GM23248 (cell line): Measurements from ENCODE around the gene SMIM12. TPM values are rescaled to one million over a fixed set of nuclear protein-coding genes. Genes with fewer than 3 reads are reported as not detected.

Experiments used
- DNase-seq: peaks from one replicate; pipeline ENCODE4 v3.0.0-alpha.2; 2015
- H2AFZ ChIP-seq: fragments of 200-600 bp; sonication (generic); 2 replicates; pipeline ENCODE4 v1.6.1; 2016; ENCODE audit warnings: antibody characterized with exemption
- H3F3A ChIP-seq: fragments of 200-600 bp; sonication (generic); 2 replicates; pipeline ENCODE4 v1.6.1; 2016; ENCODE audit warnings: mild to moderate bottlenecking, antibody characterized with exemption, mixed run types; ENCODE audit not compliant: insufficient read depth
- H3K27ac ChIP-seq: fragments of 200-600 bp; sonication (generic); 2 replicates; pipeline ENCODE4 v1.5.1; 2016; ENCODE audit warnings: mild to moderate bottlenecking
- H3K27me3 ChIP-seq: fragments of 200-600 bp; sonication (generic); replicated peaks from 2 replicates; pipeline ENCODE4 v1.6.1; 2016; ENCODE audit warnings: mild to moderate bottlenecking; ENCODE audit not compliant: insufficient read depth
- H3K36me3 ChIP-seq: fragments of 200-600 bp; sonication (generic); 2 replicates; pipeline ENCODE4 v1.6.1; 2016; ENCODE audit warnings: low read depth, mild to moderate bottlenecking
- H3K4me1 ChIP-seq: fragments of 200-600 bp; sonication (generic); 2 replicates; pipeline ENCODE4 v1.6.1; 2016; ENCODE audit warnings: mild to moderate bottlenecking; ENCODE audit not compliant: insufficient read depth
- H3K4me2 ChIP-seq: fragments of 200-600 bp; sonication (generic); one replicate; pipeline ENCODE4 v1.6.1; 2016; ENCODE audit warnings: mild to moderate bottlenecking; ENCODE audit not compliant: unreplicated experiment
- H3K4me3 ChIP-seq: fragments of 200-600 bp; sonication (generic); 2 replicates; pipeline ENCODE4 v1.5.1; 2016; ENCODE audit warnings: mild to moderate bottlenecking
- H3K79me2 ChIP-seq: fragments of 200-600 bp; sonication (generic); 2 replicates; pipeline ENCODE4 v1.6.1; 2016; ENCODE audit warnings: mild to moderate bottlenecking; ENCODE audit not compliant: insufficient read depth
- H3K9ac ChIP-seq: fragments of 200-600 bp; sonication (generic); 2 replicates; pipeline ENCODE4 v1.6.1; 2016; ENCODE audit warnings: mild to moderate bottlenecking
- H3K9me2 ChIP-seq: fragments of 200-600 bp; sonication (generic); 2 replicates; pipeline ENCODE4 v1.6.1; 2016; ENCODE audit warnings: mixed run types, mild to moderate bottlenecking, moderate library complexity; ENCODE audit not compliant: insufficient read depth
- H3K9me3 ChIP-seq: fragments of 200-600 bp; sonication (generic); one replicate; pipeline ENCODE4 v1.6.1; 2017; ENCODE audit warnings: low read depth
- H4K20me1 ChIP-seq: fragments of 200-600 bp; sonication (generic); 2 replicates; pipeline ENCODE4 v1.6.0; 2016; ENCODE audit not compliant: insufficient read depth
- EZH2 ChIP-seq: fragments of 200-600 bp; sonication (generic); IDR thresholded peaks from 2 replicates; pipeline ENCODE4 v1.6.1; 2018; ENCODE audit warnings: antibody characterized with exemption, mild to moderate bottlenecking; ENCODE audit not compliant: insufficient read depth, poor library complexity, severe bottlenecking
- EZH2phosphoT487 ChIP-seq: fragments of 200-600 bp; sonication (generic); IDR thresholded peaks from 2 replicates; pipeline ENCODE4 v1.6.1; 2018; ENCODE audit warnings: antibody characterized with exemption, moderate library complexity, mild to moderate bottlenecking, low read depth; ENCODE audit not compliant: insufficient read depth
- WGBS, 2 experiments: methylation state at CpG; one replicate each; pipeline ENCODE4 v1.1.6; 2015 to 2017; ENCODE audit warnings: low lambda C conversion rate in 2 of 2, low coverage in 1 of 2; ENCODE audit errors: missing lambda C conversion rate in 2 of 2; 5-methylcytosine and 5-hydroxymethylcytosine counted together
- in situ Hi-C: fragments of 300-500 bp; cut with MboI; formaldehyde crosslinking; loops from 2 replicates; pipeline ENCODE4 v1.15.0; 2020
- polyA plus RNA-seq: library from polyadenylated mRNA; unstranded; fragments of >200 nt; fragmentation: Nextera tagmentation; extraction: Ambion mirVana; gene quantifications from 2 replicates; pipeline ENCODE4 v1.2.1, GENCODE V29; 2016
- total RNA-seq: library from RNA; depleted of rRNA; stranded (reverse); fragments of >200 nt; shearing (Covaris generic); gene quantifications from 2 replicates; pipeline ENCODE4 v1.2.3, GENCODE V29; 2014; rRNA removed

SMIM12 gene
- 17.9 and 20.4 TPM in 2 replicates for total RNA-seq
- polyA plus RNA-seq, result 50.1 and 51.6 TPM in 2 replicates

GRCh38 chr1:34859446-34860200 is at the start of gene SMIM12:
Gene SMIM12 (minus strand): TSS chr1:34859749. CDS start chr1:34855977, 3,772 bp downstream.
- Histone ChIP-seq H3K9me3 (no peaks in the 10 kb centered on the region), H3F3A (peaks cover 4% of the 10 kb centered on the region; the same call in 1 of the 2 replicates), H2AFZ (peak within 1 kb of the TSS; percentile 99), H3K36me3 (no peaks in the 10 kb centered on the region), H3K27me3 (no peaks in the 10 kb centered on the region; the same call in 1 of the 2 replicates), H3K9ac (peak within 1 kb of the TSS; percentile 93), H3K4me1 (peaks cover 13% of the 10 kb centered on the region), H3K27ac (peak within 1 kb of the TSS; percentile 69), H4K20me1 (0 out of 2 replicates have a peak, but pooled peaks cover 6% of the 10 kb centered on the region), H3K4me3 (peak within 1 kb of the TSS; percentile 88), H3K9me2 (no peaks in the 10 kb centered on the region), H3K4me2 (peak within 1 kb of the TSS; percentile 96), H3K79me2 (peaks cover 49% of the 10 kb centered on the region)
- TF ChIP-seq EZH2phosphoT487, result no peak
- TF ChIP-seq EZH2, result no peak
- in situ Hi-C loops, result no loop called here
- DNase-seq, result peak; percentile 98
- 3% methylated on average over 33 to 47 of the region's 47 CpGs for WGBS, 2 experiments

GRCh38 chr1:34908369-34908768 is 48.8 kb upstream of the SMIM12 start:
- 20 to 30% methylated on average over 3 of the region's 3 CpGs for WGBS, 2 experiments
- H3K27ac ChIP-seq, result no peak overlapping the region
- in situ Hi-C loops, result no loop called here
- no peak for DNase-seq
- H3K36me3 ChIP-seq, result no peaks in the 10 kb centered on the region
- H4K20me1 ChIP-seq, result no peaks in the 10 kb centered on the region
- no peaks in the 10 kb centered on the region for H3K4me1 ChIP-seq
- H3F3A ChIP-seq, result no peaks in the 10 kb centered on the region
- no peak overlapping the region for H3K4me3 ChIP-seq
- no peak for TF ChIP-seq EZH2
- TF ChIP-seq EZH2phosphoT487, result no peak
- H3K9ac ChIP-seq, result no peak overlapping the region
- no peak overlapping the region for H2AFZ ChIP-seq
- H3K9me3 ChIP-seq, result no peaks in the 10 kb centered on the region
- no peaks in the 10 kb centered on the region; the same call in 1 of the 2 replicates for H3K27me3 ChIP-seq
- H3K79me2 ChIP-seq, result no peaks in the 10 kb centered on the region
- no peaks in the 10 kb centered on the region for H3K9me2 ChIP-seq
- no peak overlapping the region for H3K4me2 ChIP-seq

- Histone ChIP-seq H3K79me2 (no peaks in the 10 kb centered on the region), H3K4me1 (no peaks in the 10 kb centered on the region), H3K4me3 (no peak overlapping the region), H3K36me3 (no peaks in the 10 kb centered on the region), H4K20me1 (no peaks in the 10 kb centered on the region), H2AFZ (no peak overlapping the region), H3K9ac (no peak overlapping the region), H3K9me2 (no peaks in the 10 kb centered on the region), H3F3A (no peaks in the 10 kb centered on the region), H3K9me3 (no peaks in the 10 kb centered on the region), H3K27me3 (no peaks in the 10 kb centered on the region; the same call in 1 of the 2 replicates), H3K27ac (no peak overlapping the region), H3K4me2 (no peak overlapping the region)
- WGBS, 2 experiments, result 46 to 52% methylated on average over 5 of the region's 5 CpGs
- DNase-seq, result peak; percentile 36
- in situ Hi-C loops, result no loop called here
- TF ChIP-seq EZH2 (no peak), EZH2phosphoT487 (no peak)
Observed at GRCh38 chr1:34907487-34908090, 48.0 kb upstream of the SMIM12 start.

GRCh38 chr1:34906756-34907155 is 47.2 kb upstream of the SMIM12 start:
- Histone ChIP-seq H3F3A (no peaks in the 10 kb centered on the region), H2AFZ (no peak overlapping the region), H3K9me2 (no peaks in the 10 kb centered on the region), H3K4me1 (no peaks in the 10 kb centered on the region), H3K9me3 (no peaks in the 10 kb centered on the region), H3K4me2 (no peak overlapping the region), H4K20me1 (no peaks in the 10 kb centered on the region), H3K79me2 (no peaks in the 10 kb centered on the region), H3K36me3 (no peaks in the 10 kb centered on the region), H3K27ac (no peak overlapping the region), H3K9ac (no peak overlapping the region), H3K4me3 (no peak overlapping the region), H3K27me3 (peaks cover 2% of the 10 kb centered on the region)
- TF ChIP-seq EZH2phosphoT487 (no peak), EZH2 (no peak)
- DNase-seq, result no peak
- 25 to 29% methylated on average over 4 of the region's 4 CpGs for WGBS, 2 experiments
- in situ Hi-C loops, result no loop called here
